HEK293 (cell line): ENCODE data around the gene TBC1D5.

Experiments
- CTCF ChIA-PET: fragments of 350-600 bp; formaldehyde crosslinking; extraction: SDS; loops from one replicate; lab custom pipeline; 2021; ENCODE audit warnings: antibody characterized with exemption; lab: Yijun Ruan, JAX
- POLR2A ChIA-PET: fragments of 300-600 bp; formaldehyde crosslinking; extraction: SDS; loops from one replicate; lab custom pipeline; 2020; ENCODE audit warnings: antibody characterized with exemption, inconsistent platforms; lab: Yijun Ruan, JAX
- H3K27ac ChIP-seq: fragments of 200-500 bp; sonication (Bioruptor generic); 2 replicates; pipeline ENCODE4 v1.5.1; 2014; ENCODE audit warnings: low read depth, low read length, control low read depth, inconsistent platforms; ENCODE audit errors: extremely low read depth
- H3K36me3 ChIP-seq, 2 experiments: fragments of 200-500 bp in 1 of 2; sonication (Bioruptor generic) in 1 of 2; 1 replicate in 1 of 2; 2 replicates in 1 of 2; pipeline ENCODE4 v1.5.1; 2014 to 2017; ENCODE audit warnings: inconsistent platforms in 2 of 2, low read length in 2 of 2; ENCODE audit not compliant: control insufficient read depth in 2 of 2, insufficient read depth in 1 of 2
- H3K4me1 ChIP-seq: fragments of 200-500 bp; sonication (Bioruptor generic); 2 replicates; pipeline ENCODE4 v1.5.1; 2014; ENCODE audit warnings: mild to moderate bottlenecking, low read length, inconsistent platforms; ENCODE audit not compliant: control insufficient read depth, insufficient read depth
- H3K4me3 ChIP-seq: 2 replicates; pipeline ENCODE4 v1.5.1; 2011; ENCODE audit warnings: low read depth, mild to moderate bottlenecking, control low read depth, low read length, moderate library complexity
- H3K9me3 ChIP-seq: fragments of 200-500 bp; sonication (Bioruptor generic); 2 replicates; pipeline ENCODE4 v1.5.1; 2014; ENCODE audit warnings: low read depth, low read length, inconsistent platforms; ENCODE audit not compliant: control insufficient read depth, insufficient read depth
- HOXA7 ChIP-seq: sonication (generic); formaldehyde crosslinking; IDR thresholded peaks from 2 replicates; pipeline ENCODE4 v1.8.1; 2022; ENCODE audit warnings: missing genetic modification reagents, borderline replicate concordance
- HOXC10 ChIP-seq: sonication (generic); formaldehyde crosslinking; IDR thresholded peaks from 2 replicates; pipeline ENCODE4 v1.8.1; 2023; ENCODE audit warnings: mild to moderate bottlenecking, missing genetic modification reagents
- INSM2 ChIP-seq: fragments of 450-650 bp; formaldehyde crosslinking; IDR thresholded peaks from 2 replicates; pipeline ENCODE4 v1.5.1; 2016; ENCODE audit warnings: missing biosample characterization, missing genetic modification characterization
- KLF1 ChIP-seq: fragments of 450-650 bp; formaldehyde crosslinking; IDR thresholded peaks from 2 replicates; pipeline ENCODE4 v1.5.1; 2016; ENCODE audit warnings: missing biosample characterization, missing genetic modification characterization
- REPIN1 ChIP-seq: fragments of 450-650 bp; formaldehyde crosslinking; IDR thresholded peaks from 2 replicates; pipeline ENCODE4 v1.5.1; 2017; ENCODE audit warnings: missing biosample characterization, missing genetic modification characterization, low read depth
- SP2 ChIP-seq: fragments of 450-650 bp; formaldehyde crosslinking; IDR thresholded peaks from 2 replicates; pipeline ENCODE4 v1.5.1; 2016; ENCODE audit warnings: missing biosample characterization, missing genetic modification characterization
- ZNF221 ChIP-seq: fragments of 450-650 bp; formaldehyde crosslinking; IDR thresholded peaks from 2 replicates; pipeline ENCODE4 v1.5.1; 2017; ENCODE audit warnings: missing biosample characterization, missing genetic modification characterization, borderline replicate concordance
- ZNF223 ChIP-seq: fragments of 450-650 bp; formaldehyde crosslinking; IDR thresholded peaks from 2 replicates; pipeline ENCODE4 v1.5.1; 2016; ENCODE audit warnings: missing biosample characterization, missing genetic modification characterization
- ZNF350 ChIP-seq: fragments of 450-650 bp; formaldehyde crosslinking; IDR thresholded peaks from 2 replicates; pipeline ENCODE4 v1.5.0; 2017; ENCODE audit warnings: missing biosample characterization, mild to moderate bottlenecking, missing genetic modification characterization
- ZNF398 ChIP-seq: fragments of 450-650 bp; formaldehyde crosslinking; IDR thresholded peaks from 2 replicates; pipeline ENCODE4 v1.5.1; 2017; ENCODE audit warnings: missing biosample characterization, missing genetic modification characterization
- ZNF449 ChIP-seq: fragments of 450-650 bp; formaldehyde crosslinking; IDR thresholded peaks from 2 replicates; pipeline ENCODE4 v1.5.1; 2017; ENCODE audit warnings: missing biosample characterization, mild to moderate bottlenecking, missing genetic modification characterization, moderate library complexity
- ZNF623 ChIP-seq: fragments of 450-650 bp; formaldehyde crosslinking; IDR thresholded peaks from 2 replicates; pipeline ENCODE4 v1.5.1; 2016; ENCODE audit warnings: missing biosample characterization, missing genetic modification characterization
- ZNF658 ChIP-seq: fragments of 450-650 bp; formaldehyde crosslinking; IDR thresholded peaks from 2 replicates; pipeline ENCODE4; 2016; ENCODE audit warnings: missing biosample characterization, missing genetic modification characterization
- ZNF701 ChIP-seq: fragments of 450-650 bp; formaldehyde crosslinking; IDR thresholded peaks from 2 replicates; pipeline ENCODE4 v1.5.1; 2016; ENCODE audit warnings: missing biosample characterization, missing genetic modification characterization
- ZNF777 ChIP-seq: fragments of 450-650 bp; formaldehyde crosslinking; IDR thresholded peaks from 2 replicates; pipeline ENCODE4 v1.5.1; 2017; ENCODE audit warnings: missing biosample characterization, missing genetic modification characterization, borderline replicate concordance
- TF ChIP-seq, protein P1 (sequence below): fragments of 450-650 bp; formaldehyde crosslinking; IDR thresholded peaks from 2 replicates; pipeline ENCODE4 v1.5.1; 2017; ENCODE audit warnings: missing biosample characterization, missing genetic modification characterization
- TF ChIP-seq, protein P2 (sequence below): fragments of 450-650 bp; formaldehyde crosslinking; IDR thresholded peaks from 2 replicates; pipeline ENCODE4 v1.5.1; 2016; ENCODE audit warnings: missing biosample characterization, missing genetic modification characterization, low read depth

Gene TBC1D5

GRCh38 chr3:17372362-17373210 is 369.8 kb downstream of the TBC1D5 start:
- Histone ChIP-seq H3K9me3 (no peaks in the 10 kb centered on the region), H3K36me3 (peaks cover 0 to 4% of the 10 kb centered on the region in 2 experiments; a peak in 1 of 3 replicates), H3K4me3 (no peak overlapping the region), H3K4me1 (no peaks in the 10 kb centered on the region), H3K27ac (no peak overlapping the region)
- TF ChIP-seq ZNF398 (tag by site-specific recombination) (no peak), ZNF449 (no peak), ZNF658 (no peak), ZNF350 (tag by site-specific recombination) (no peak), ZNF623 (tag by site-specific recombination) (no peak), REPIN1 (no peak), HOXC10 (CRISPR knock-in tag) (no peak), KLF1 (tag by site-specific recombination) (no peak), ZNF777 (tag by site-specific recombination) (no peak), ZNF701 (tag by site-specific recombination) (no peak), INSM2 (tag by site-specific recombination) (no peak), ZNF221 (tag by site-specific recombination) (no peak), SP2 (tag by site-specific recombination) (no peak), HOXA7 (CRISPR knock-in tag) (no peak), ZNF223 (tag by site-specific recombination) (no peak)
- TF ChIP-seq, protein P1, sequence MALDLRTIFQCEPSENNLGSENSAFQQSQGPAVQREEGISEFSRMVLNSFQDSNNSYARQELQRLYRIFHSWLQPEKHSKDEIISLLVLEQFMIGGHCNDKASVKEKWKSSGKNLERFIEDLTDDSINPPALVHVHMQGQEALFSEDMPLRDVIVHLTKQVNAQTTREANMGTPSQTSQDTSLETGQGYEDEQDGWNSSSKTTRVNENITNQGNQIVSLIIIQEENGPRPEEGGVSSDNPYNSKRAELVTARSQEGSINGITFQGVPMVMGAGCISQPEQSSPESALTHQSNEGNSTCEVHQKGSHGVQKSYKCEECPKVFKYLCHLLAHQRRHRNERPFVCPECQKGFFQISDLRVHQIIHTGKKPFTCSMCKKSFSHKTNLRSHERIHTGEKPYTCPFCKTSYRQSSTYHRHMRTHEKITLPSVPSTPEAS = no peak
- TF ChIP-seq, protein P2, sequence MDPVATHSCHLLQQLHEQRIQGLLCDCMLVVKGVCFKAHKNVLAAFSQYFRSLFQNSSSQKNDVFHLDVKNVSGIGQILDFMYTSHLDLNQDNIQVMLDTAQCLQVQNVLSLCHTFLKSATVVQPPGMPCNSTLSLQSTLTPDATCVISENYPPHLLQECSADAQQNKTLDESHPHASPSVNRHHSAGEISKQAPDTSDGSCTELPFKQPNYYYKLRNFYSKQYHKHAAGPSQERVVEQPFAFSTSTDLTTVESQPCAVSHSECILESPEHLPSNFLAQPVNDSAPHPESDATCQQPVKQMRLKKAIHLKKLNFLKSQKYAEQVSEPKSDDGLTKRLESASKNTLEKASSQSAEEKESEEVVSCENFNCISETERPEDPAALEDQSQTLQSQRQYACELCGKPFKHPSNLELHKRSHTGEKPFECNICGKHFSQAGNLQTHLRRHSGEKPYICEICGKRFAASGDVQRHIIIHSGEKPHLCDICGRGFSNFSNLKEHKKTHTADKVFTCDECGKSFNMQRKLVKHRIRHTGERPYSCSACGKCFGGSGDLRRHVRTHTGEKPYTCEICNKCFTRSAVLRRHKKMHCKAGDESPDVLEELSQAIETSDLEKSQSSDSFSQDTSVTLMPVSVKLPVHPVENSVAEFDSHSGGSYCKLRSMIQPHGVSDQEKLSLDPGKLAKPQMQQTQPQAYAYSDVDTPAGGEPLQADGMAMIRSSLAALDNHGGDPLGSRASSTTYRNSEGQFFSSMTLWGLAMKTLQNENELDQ (tag by site-specific recombination) = no peak
- ChIA-PET CTCF (no interaction called here), POLR2A (no interaction called here)
